HG03108 (cell line): ENCODE data around the gene MORN1.

Experiments used
- ATAC-seq: cut with Tn5 transposase; IDR thresholded peaks from one replicate; pipeline ENCODE4 v1.9.1; 2021; ENCODE audit warnings: moderate library complexity; ENCODE audit not compliant: unreplicated experiment

The MORN1 gene

DNA sequence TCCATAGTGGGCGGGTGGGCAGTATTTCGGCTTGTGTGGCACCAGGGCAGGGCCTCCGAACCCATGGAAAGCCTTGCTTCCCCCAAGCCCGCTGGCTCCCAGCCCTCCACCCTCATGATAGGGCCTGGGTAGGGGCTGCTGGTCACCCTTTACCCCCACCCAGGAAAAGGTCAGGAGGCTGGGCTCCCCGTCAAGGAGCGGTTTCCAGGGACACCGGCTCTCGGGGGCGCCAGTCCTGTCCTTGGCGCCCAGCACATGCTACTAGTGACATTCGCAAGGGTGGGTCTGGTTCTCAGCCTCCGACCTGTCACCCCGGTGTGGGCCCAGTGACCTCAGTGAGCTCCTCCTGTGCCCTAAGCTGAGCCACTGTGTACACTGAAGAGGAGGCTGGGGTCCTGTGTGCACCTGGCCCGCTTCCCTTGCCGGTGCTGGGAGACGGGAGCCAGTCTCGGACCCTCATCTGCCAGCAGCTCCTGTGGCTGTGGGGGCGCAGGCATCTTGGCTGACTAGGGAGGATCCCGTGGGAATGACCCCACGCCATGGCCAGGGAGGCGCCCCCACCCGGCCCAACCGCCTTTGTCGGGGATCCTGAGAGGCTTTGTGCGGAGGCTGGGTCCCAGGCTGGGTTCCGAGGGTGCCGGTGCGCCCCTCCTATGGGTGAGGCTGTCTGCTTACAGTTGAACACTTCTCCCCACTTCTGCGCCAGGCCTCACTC is 108.6 kb downstream of the MORN1 start:
- ATAC-seq, result no peak

DNA sequence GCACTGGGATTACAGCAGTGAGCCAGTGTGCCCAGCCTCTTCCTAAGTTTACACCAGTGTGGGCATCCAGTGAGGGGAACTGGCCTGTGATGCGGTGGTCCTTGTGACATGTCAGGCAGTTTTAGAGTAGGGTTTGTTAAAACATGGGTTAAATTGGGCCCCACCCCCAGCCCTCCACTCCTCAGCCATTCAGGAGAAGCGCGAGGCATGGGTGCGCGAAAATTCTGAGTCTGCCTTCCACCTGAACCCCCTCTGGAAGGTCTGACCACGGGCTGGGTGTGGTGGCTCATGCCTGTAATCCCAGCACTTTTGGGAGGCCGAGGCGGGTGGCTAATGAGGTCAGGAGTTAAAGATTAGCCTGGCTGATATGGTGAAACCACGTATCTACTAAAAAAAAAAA is 111.5 kb downstream of the MORN1 start:
- no peak for ATAC-seq

DNA sequence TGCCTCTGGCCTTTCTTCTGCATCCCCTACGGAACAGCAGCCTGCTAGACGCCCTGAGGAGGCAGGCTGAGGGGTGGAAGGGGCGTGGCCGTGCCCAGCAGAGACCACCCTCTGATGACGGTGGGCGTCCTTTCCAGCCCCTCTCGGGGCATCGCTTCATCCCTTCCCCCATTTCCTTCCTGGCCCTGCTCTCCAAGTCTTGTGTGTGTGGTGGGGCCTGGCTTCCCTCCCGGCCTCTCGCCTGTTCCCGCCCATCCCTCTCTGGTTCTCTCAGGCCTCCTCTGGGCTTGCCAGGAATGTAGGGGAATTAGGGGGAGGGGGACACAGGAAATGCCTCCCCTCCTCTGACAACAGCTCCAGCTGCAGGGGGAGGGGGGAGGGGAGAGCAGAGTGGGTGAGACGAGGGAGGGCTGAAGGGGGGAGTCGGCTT is 112.1 kb downstream of the MORN1 start:
- no peak for ATAC-seq

DNA sequence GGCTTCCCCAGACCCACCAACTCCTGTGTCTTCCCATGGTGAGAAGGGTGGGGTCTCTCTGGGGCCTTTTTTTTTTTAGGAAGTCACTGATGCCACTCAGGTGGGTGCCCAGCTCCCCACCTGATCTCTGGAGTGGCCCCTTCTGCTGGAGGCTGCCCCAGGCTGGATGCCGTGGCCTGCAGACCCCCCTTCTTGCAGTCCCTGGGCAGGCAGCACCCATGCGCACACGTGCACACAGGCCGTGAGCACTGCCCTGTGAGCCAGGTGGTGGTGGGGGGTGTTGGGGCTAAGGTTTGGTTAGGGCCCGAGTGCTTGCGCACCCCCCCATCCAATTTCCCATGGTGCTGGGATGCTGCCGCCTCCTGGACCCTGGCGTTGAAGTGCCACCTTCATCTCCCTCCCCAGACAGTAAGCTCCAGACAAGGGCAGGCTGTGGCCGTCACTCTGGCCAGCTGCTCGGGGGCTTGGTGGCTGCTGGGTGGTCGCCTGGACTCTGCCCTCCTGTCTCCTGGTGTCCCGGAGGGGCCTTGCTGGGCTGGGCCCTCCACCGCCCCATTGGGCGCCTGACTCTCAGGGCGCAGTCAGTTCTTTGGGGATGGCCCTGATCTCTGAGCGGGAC is 112.7 kb downstream of the MORN1 start:
- no peak for ATAC-seq

- ATAC-seq, result no peak
Observed at GRCh38 chr1:2277741-2278488, 113.4 kb downstream of the MORN1 start.

DNA sequence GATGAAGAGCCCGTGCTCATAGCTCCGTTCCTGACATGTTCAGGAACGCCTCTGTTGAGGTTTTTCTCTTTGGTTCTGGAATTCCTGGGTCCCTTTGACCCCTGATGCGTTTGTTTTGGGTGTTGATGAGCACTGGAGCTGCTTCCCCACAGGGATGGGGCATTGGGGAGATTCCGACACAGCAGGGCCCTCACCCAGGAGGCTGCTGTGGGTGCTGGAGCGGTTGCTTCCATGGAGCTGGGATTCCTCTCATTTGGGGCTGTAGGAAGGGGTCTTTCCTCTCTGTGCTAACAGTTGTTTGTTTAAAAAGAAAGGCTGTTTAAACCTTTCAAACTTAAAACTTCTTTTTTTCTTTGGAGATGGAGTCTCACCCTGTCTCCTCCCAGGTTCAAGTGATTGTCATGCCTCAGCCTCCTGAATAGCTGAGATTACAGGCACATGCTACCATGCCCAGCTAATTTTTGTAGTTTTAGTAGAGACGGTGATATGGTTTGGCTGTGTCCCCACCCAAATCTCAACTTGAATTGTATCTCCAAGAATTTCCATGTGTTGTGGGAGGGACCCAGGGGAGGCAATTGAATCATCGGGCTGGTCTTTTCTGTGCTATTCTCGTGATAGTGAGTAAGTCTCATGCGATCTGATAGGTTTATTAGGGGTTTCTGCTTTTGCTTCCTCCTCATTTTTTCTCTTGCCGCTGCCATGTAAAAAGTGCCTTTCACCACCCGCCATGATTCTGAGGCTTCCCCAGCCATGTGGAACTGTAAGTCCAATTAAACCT is 114.4 kb downstream of the MORN1 start:
- ATAC-seq, result no peak

DNA sequence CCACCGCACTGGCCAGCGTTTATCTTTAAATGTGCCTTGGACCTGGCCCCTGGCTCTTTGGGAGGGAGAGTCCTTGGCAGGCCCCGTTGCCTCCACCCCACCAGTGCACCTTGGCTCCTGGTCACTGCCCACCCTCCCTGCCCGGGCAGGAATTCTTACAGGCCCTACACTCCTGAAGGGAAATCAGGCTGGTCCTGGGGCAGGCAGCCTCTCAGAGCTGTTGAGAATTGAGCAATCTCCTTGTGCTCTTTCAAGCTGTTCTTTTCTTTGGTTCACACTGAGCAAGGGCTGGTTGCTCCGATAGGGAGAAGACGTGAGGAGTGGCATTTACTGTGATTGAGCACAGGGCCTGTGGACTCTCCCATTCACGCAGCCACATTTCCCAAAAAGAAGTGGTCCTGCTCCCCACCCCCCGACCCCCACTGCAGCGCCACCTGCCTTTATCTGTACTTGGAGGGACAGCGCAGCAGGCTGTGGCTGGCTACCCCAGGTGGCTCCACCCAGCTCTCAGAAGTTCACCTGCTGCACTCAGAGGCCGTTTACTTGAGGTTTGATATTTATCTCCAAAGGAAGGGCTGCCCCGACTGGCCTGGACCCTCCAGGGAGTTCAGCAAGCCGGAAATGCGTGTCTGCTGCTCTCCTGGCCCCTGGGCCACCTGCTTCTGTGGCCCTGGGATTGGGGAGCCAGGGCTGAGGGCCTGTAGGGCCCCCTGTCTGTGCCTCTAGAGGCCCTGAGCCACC is 115.4 kb downstream of the MORN1 start:
- peak; percentile 44 for ATAC-seq

DNA sequence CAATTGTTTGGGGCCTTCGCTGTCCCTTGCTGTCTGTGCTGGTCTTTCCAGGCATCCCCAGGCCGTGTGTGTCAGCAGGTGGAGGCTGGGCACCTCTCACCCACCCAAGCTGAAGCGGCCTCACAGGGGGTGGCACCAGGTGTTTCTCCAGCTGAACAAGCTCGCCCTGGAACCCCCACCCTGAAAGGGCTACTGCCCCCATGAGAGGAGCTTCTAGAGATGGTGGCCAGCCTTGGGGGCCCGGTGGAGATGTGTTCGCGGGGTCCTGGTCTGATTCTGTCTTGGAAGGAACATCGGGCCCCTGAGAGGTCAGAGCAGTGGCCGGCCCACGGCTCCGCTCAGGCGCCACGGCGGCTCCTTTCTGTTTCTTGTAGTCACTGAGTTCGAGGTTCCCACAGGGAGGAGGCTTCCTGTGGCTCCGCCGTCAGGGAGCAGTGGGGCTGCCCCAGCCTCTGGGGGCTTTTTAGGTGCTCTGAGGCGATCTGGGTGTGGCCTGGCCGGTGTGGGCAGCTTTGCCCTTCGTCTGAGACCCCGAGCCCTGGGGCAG is 116.4 kb downstream of the MORN1 start:
- ATAC-seq, result no peak

DNA sequence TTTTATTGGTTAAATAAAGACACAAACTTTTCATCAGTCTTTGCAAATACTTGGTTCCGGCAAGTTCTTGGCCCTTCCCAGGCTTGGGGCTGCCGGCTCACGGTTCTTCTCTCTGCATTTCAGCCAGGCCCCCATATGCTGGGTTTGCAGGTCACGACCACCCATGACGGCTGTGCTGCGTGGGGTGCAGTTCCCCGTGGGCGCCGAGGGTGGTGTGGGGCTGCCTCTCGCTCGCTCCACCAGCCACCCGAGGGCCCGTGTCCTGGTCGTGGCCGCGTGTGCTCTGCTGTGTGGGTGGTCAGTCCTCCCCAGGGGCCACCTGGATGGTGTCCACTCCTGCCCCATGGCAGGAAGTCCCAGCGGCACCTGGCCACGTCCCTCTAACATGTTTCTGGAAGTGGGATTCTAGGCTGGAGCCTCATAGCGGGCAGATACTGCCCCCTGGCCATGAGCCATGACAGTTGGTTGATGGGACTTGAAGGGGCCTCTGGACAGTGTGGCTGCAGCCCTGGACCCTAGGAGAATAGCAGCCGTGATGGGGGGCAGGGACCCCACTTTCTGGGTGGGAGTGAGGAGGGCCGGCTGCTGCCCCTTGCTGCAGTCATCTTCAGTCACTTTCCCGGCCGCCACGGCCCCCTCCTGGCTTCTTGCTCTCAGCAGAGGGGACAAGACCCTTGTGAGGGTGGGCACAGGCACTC is 117.0 kb downstream of the MORN1 start:
- ATAC-seq, result no peak

DNA sequence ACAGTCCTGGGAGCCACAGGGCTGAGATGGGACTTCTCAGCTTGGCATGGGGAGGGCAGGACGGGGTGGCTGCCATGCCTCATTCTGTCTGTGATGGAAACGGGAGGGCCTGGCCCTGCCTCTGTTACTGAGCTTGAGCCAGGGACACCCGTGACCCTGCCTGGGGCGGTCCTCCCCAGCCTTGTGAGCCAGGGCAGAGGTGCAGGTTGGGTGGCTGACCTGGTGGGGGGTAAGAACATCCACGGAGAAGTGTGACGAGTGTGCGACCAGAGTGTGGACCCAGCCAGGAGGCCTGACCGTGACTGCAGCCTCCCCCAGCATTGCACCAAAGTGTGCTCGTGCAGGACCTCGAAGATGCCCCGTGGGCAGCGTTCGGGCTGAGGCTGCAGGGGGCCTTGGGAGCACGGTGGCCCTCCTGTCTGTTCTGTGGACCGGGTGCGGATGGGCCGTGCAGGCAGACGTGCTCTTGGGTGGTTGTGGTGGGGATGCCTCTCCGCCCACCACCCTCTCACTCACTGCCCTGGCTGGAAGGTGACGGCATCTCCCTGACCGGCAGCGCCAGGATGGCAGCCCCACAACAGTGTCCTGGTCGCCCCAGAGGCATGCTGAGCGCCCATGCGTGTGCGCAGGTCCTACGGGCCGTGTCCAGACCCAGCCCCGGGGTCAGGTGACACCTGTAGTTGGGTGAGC is 117.8 kb downstream of the MORN1 start:
- ATAC-seq, result no peak

GRCh38 chr1:2272686-2273400 is 118.5 kb downstream of the MORN1 start:
- ATAC-seq, result no peak

- no peak for ATAC-seq
Observed at GRCh38 chr1:2271841-2272655, 119.3 kb downstream of the MORN1 start.
